C4-2B (cell line): ENCODE measurements around the gene HSD17B11.

Source experiments
- CTCF ChIP-seq: fragments of 450-650 bp; conservative IDR thresholded peaks from 2 replicates; pipeline ENCODE4 v1.5.1; 2017; ENCODE audit warnings: mild to moderate bottlenecking
- ZFX ChIP-seq: fragments of 450-650 bp; IDR thresholded peaks from 2 replicates; pipeline ENCODE4 v1.6.1; 2017

- TF ChIP-seq CTCF = no peak
- TF ChIP-seq ZFX = no peak
Measured at GRCh38 chr4:87286970-87287369, 104.0 kb downstream of the HSD17B11 start.
